K562 (cell line): ENCODE results near the gene GLUL. TPM values are rescaled to one million over a fixed set of nuclear protein-coding genes. Genes with fewer than 3 reads are reported as not detected.
A peak's percentile ranks its signal among the peaks of the same experiment; 100 is the strongest.

Source experiments
- ADNP ChIP-seq: fragments of 200-800 bp; sonication (Bioruptor generic); IDR thresholded peaks from 2 replicates; pipeline ENCODE4 v1.6.1; 2016; ENCODE audit warnings: missing genetic modification characterization, missing compliant biosample characterization
- ASH1L ChIP-seq: fragments of 450-650 bp; IDR thresholded peaks from 2 replicates; pipeline ENCODE4 v1.6.1; 2018; ENCODE audit warnings: borderline replicate concordance, mild to moderate bottlenecking, low read depth; ENCODE audit not compliant: partially characterized antibody
- CAMTA2 ChIP-seq: fragments of 250-450 bp; sonication (Bioruptor Pico); conservative IDR thresholded peaks from 2 replicates; pipeline ENCODE4 v1.5.1; 2022
- CXXC5 ChIP-seq: fragments of 250-450 bp; sonication (Bioruptor Pico); IDR thresholded peaks from 2 replicates; pipeline ENCODE4 v1.8.0; 2022; ENCODE audit warnings: inconsistent platforms, mild to moderate bottlenecking, moderate library complexity
- DDX20 ChIP-seq: fragments of 450-650 bp; IDR thresholded peaks from 2 replicates; pipeline ENCODE4 v1.6.1; 2016; ENCODE audit warnings: missing genetic modification characterization, low read depth, mild to moderate bottlenecking, missing compliant biosample characterization, moderate library complexity
- GABPA ChIP-seq: fragments of 200-800 bp; sonication (Bioruptor generic); conservative IDR thresholded peaks from 2 replicates; pipeline ENCODE4 v1.6.1; 2016; ENCODE audit warnings: low read depth, missing genetic modification characterization, missing compliant biosample characterization
- ILK ChIP-seq: fragments of 450-650 bp; IDR thresholded peaks from 2 replicates; pipeline ENCODE4 v1.6.1; 2016; ENCODE audit warnings: missing genetic modification characterization, low read depth, mild to moderate bottlenecking, missing compliant biosample characterization, moderate library complexity, borderline replicate concordance
- KLF13 ChIP-seq: fragments of 450-650 bp; IDR thresholded peaks from 2 replicates; pipeline ENCODE4 v1.6.1; 2016; ENCODE audit warnings: missing genetic modification characterization, low read depth, mild to moderate bottlenecking, missing compliant biosample characterization, moderate library complexity, borderline replicate concordance
- NR1H2 ChIP-seq: sonication (generic); formaldehyde crosslinking; IDR thresholded peaks from 2 replicates; pipeline ENCODE4 v1.4.0; 2020; ENCODE audit warnings: mild to moderate bottlenecking, missing genetic modification reagents
- NRF1 ChIP-seq, 2 experiments: fragments of 450-650 bp; IDR thresholded peaks in 1 of 2; conservative IDR thresholded peaks in 1 of 2; 2 replicates each; pipeline ENCODE4 v1.6.1; 2014; ENCODE audit warnings: mild to moderate bottlenecking in 2 of 2
- PML ChIP-seq: IDR thresholded peaks from 2 replicates; pipeline ENCODE4 v1.6.1; 2012; ENCODE audit warnings: low read length, inconsistent platforms
- POLR2A ChIP-seq: fragments of 450-650 bp; conservative IDR thresholded peaks from 2 replicates; pipeline ENCODE4 v1.6.1; 2016
- POU5F1 ChIP-seq: fragments of 150-350 bp; IDR thresholded peaks from 2 replicates; pipeline ENCODE4 v1.6.1; 2014; ENCODE audit warnings: borderline replicate concordance, low read length, low read depth, mild to moderate bottlenecking; ENCODE audit not compliant: partially characterized antibody
- SAFB ChIP-seq: fragments of 200-400 bp; formaldehyde crosslinking; IDR thresholded peaks from 2 replicates; pipeline ENCODE4 v1.6.1; 2017; ENCODE audit warnings: low read depth, low read length, borderline replicate concordance
- SIX5 ChIP-seq, 2 experiments: IDR thresholded peaks; 2 replicates each; pipeline ENCODE4 v1.6.1; 2011; ENCODE audit warnings: low read length in 2 of 2, borderline replicate concordance in 1 of 2, low read depth in 1 of 2, mild to moderate bottlenecking in 1 of 2, moderate library complexity in 1 of 2; ENCODE audit not compliant: insufficient read depth in 1 of 2
- TAF7 ChIP-seq: fragments of 450-650 bp; IDR thresholded peaks from 2 replicates; pipeline ENCODE4 v1.6.1; 2016; ENCODE audit warnings: missing genetic modification characterization, missing compliant biosample characterization
- ZNF184 ChIP-seq: sonication (generic); formaldehyde crosslinking; IDR thresholded peaks from 2 replicates; pipeline ENCODE4 v1.5.0; 2020; ENCODE audit warnings: missing genetic modification reagents
- polyA plus RNA-seq, 8 experiments: library from polyadenylated mRNA; depleted of rRNA in 4 of 8; stranded (reverse) in 5 of 8; unstranded in 3 of 8; fragments of >200 nt; fragmentation: Nextera tagmentation in 2 of 8; fragmentation: Illumina TruSeq in 1 of 8; extraction: Ambion mirVana in 2 of 8; extraction: Trizol in 1 of 8; gene quantifications; 2 replicates each; pipeline versions ENCODE4 v1.2.1 to v1.2.3, GENCODE V29; 2011 to 2014; ENCODE audit warnings: inconsistent platforms in 1 of 8, missing spikeins in 1 of 8
- total RNA-seq, 7 experiments: library from RNA; depleted of rRNA in 6 of 7; stranded (reverse); fragments of >200 nt in 6 of 7; fragmentation: Illumina TruSeq in 2 of 7; extraction: Trizol in 2 of 7; gene quantifications; 2 replicates each; pipeline versions ENCODE4 v1.2.1 to v1.2.3, GENCODE V29; 2011 to 2021; ENCODE audit warnings: low replicate concordance in 1 of 7
- TF ChIP-seq, protein P1 (sequence below): sonication (generic); formaldehyde crosslinking; IDR thresholded peaks from 2 replicates; pipeline ENCODE4 v1.8.1; 2023; ENCODE audit warnings: missing genetic modification reagents, mild to moderate bottlenecking, borderline replicate concordance
- TF ChIP-seq, protein P2 (sequence below): sonication (generic); formaldehyde crosslinking; IDR thresholded peaks from 2 replicates; pipeline ENCODE4 v1.8.0; 2022; ENCODE audit warnings: mild to moderate bottlenecking, missing genetic modification reagents
- TF ChIP-seq, protein P3 (sequence below): fragments of 200-400 bp; formaldehyde crosslinking; IDR thresholded peaks from 2 replicates; pipeline ENCODE4 v1.6.1; 2017; ENCODE audit warnings: mild to moderate bottlenecking, low read depth, low read length, moderate library complexity

GLUL gene
- total and polyA plus RNA-seq, 9 of the 15 experiments (the other 6 are each of a cell fraction or from before 2014, with no cell fraction given) = 1,088 to 4,222 (median 1,338) TPM

DNA sequence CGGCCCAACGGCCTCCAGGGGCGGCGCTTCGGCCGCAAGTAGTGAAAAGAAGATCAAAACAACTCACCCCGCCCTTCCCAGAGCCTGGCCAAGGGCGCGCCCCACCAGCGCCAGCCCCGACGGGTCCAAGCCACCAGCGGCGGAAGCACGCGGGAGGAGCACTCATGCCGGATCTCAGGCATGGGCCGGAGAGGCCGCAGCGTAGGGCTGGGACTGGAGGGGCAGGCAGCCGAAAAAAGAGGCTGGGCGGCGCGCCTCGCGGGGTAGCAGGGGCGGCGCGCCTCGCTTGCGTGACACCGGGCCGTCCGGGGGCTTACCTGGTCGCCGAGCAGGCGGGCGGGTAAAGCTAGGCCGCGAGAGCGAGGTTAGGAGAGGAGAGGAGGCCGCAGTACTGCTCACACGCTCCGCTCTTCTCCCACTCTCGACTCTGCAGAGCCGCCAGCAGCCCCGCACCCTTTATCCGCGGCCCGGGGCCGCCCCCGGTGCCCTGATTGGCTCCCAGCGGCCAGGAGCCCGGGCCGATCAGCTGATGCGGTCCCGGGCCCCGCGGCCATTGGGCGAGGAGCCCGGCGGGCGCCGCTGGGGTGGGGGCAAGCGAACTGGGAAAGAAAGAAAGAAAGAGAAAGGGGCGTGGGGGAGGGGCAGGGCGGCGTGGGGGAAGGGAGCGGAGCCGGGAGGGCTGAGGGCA is at the start of gene GLUL (continued):
- TF ChIP-seq CAMTA2 (0 out of 2 replicates have a peak, but pooled peaks have one; percentile 86), POU5F1 (no peak), PML (peak; percentile 93), KLF13 (tag) (no peak), ILK (tag) (no peak), ZNF184 (CRISPR knock-in tag) (no peak), SAFB (peak; percentile 81), DDX20 (tag) (no peak), GABPA (tag) (peak; percentile 62), NRF1 (conservative IDR thresholded peaks at IDR 0.05 in 1 of 2, IDR thresholded peaks at IDR 0.05 in 1 of 2) (peak; percentile 48 to 56; a peak in 3 of 4 replicates), ASH1L (no peak), POLR2A (peak; percentile 100), NR1H2 (CRISPR knock-in tag) (peak; percentile 54), TAF7 (peak; percentile 90), ADNP (tag) (no peak), CXXC5 (CRISPR knock-in tag) (peak; percentile 68), SIX5 (IDR thresholded peaks at IDR 0.05; ENCODE audit: borderline replicate concordance in 1 of 2, insufficient read depth in 1 of 2, low read depth in 1 of 2, low read length in 2 of 2) (no peak)
- TF ChIP-seq, protein P1, sequence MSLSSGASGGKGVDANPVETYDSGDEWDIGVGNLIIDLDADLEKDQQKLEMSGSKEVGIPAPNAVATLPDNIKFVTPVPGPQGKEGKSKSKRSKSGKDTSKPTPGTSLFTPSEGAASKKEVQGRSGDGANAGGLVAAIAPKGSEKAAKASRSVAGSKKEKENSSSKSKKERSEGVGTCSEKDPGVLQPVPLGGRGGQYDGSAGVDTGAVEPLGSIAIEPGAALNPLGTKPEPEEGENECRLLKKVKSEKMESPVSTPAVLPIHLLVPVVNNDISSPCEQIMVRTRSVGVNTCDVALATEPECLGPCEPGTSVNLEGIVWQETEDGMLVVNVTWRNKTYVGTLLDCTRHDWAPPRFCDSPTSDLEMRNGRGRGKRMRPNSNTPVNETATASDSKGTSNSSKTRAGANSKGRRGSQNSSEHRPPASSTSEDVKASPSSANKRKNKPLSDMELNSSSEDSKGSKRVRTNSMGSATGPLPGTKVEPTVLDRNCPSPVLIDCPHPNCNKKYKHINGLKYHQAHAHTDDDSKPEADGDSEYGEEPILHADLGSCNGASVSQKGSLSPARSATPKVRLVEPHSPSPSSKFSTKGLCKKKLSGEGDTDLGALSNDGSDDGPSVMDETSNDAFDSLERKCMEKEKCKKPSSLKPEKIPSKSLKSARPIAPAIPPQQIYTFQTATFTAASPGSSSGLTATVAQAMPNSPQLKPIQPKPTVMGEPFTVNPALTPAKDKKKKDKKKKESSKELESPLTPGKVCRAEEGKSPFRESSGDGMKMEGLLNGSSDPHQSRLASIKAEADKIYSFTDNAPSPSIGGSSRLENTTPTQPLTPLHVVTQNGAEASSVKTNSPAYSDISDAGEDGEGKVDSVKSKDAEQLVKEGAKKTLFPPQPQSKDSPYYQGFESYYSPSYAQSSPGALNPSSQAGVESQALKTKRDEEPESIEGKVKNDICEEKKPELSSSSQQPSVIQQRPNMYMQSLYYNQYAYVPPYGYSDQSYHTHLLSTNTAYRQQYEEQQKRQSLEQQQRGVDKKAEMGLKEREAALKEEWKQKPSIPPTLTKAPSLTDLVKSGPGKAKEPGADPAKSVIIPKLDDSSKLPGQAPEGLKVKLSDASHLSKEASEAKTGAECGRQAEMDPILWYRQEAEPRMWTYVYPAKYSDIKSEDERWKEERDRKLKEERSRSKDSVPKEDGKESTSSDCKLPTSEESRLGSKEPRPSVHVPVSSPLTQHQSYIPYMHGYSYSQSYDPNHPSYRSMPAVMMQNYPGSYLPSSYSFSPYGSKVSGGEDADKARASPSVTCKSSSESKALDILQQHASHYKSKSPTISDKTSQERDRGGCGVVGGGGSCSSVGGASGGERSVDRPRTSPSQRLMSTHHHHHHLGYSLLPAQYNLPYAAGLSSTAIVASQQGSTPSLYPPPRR = peak; percentile 67
- TF ChIP-seq, protein P2, sequence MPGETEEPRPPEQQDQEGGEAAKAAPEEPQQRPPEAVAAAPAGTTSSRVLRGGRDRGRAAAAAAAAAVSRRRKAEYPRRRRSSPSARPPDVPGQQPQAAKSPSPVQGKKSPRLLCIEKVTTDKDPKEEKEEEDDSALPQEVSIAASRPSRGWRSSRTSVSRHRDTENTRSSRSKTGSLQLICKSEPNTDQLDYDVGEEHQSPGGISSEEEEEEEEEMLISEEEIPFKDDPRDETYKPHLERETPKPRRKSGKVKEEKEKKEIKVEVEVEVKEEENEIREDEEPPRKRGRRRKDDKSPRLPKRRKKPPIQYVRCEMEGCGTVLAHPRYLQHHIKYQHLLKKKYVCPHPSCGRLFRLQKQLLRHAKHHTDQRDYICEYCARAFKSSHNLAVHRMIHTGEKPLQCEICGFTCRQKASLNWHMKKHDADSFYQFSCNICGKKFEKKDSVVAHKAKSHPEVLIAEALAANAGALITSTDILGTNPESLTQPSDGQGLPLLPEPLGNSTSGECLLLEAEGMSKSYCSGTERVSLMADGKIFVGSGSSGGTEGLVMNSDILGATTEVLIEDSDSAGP = no peak
- TF ChIP-seq, protein P3, sequence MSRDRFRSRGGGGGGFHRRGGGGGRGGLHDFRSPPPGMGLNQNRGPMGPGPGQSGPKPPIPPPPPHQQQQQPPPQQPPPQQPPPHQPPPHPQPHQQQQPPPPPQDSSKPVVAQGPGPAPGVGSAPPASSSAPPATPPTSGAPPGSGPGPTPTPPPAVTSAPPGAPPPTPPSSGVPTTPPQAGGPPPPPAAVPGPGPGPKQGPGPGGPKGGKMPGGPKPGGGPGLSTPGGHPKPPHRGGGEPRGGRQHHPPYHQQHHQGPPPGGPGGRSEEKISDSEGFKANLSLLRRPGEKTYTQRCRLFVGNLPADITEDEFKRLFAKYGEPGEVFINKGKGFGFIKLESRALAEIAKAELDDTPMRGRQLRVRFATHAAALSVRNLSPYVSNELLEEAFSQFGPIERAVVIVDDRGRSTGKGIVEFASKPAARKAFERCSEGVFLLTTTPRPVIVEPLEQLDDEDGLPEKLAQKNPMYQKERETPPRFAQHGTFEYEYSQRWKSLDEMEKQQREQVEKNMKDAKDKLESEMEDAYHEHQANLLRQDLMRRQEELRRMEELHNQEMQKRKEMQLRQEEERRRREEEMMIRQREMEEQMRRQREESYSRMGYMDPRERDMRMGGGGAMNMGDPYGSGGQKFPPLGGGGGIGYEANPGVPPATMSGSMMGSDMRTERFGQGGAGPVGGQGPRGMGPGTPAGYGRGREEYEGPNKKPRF = no peak
